ENCODE measurements around the gene CHN2.
"Not testable (repeated sequence)": the region's sequence is repeated elsewhere in the genome, so short reads cannot be mapped to it uniquely, and the experiment has no call there.

Gene CHN2

DNA sequence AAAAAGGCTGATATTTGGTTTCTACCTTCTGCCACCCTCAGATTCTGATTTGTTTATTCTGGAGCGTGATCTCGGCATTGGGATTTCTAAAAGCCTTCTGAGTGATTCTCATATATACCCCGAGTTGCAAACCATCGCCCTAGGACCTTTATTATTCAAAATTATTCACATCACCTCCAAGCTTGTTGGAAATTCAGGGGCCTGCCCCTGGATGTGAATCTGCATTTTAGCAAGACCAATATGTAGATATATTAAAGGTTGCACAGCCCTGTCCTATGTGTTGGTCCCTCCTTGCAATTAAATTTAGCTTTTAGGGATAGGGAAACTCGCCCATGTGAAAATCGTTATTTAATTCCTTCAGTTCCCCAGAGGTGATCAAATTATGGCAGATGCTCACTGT lies 9.0 kb upstream of the CHN2 start:
- FAIRE-seq, result no peak

DNA sequence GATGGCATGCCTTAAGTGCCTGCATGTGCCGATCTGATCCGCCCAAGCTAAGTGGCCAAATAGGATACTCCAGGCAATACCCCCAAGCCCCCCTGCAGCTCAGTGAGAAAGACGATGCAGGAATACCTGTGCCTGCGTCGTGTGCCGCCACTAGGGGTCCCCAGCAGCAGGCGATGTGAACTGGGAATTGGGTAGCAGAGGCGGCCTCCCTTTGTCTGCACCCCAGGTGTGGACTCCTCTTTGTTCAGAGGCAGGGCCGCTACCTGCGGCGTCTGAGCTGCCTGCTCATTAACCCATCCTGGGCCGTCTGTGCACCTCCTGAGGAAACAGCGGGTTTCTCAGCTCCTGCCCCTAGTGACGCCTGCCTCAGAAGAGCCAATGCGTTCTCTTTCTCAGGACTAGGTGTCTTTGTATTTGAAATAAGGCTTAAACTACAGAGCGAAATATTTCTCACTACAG lies 4.8 kb upstream of the CHN2 start:
- peak; percentile 31 for DNase-seq (ENCODE audit: insufficient read length, low spot score)
- FAIRE-seq, result no peak

More for the DNA sequence above, 9.0 kb upstream of the CHN2 start:
- DNase-seq (ENCODE audit: insufficient read length, low spot score), result no peak

DNA sequence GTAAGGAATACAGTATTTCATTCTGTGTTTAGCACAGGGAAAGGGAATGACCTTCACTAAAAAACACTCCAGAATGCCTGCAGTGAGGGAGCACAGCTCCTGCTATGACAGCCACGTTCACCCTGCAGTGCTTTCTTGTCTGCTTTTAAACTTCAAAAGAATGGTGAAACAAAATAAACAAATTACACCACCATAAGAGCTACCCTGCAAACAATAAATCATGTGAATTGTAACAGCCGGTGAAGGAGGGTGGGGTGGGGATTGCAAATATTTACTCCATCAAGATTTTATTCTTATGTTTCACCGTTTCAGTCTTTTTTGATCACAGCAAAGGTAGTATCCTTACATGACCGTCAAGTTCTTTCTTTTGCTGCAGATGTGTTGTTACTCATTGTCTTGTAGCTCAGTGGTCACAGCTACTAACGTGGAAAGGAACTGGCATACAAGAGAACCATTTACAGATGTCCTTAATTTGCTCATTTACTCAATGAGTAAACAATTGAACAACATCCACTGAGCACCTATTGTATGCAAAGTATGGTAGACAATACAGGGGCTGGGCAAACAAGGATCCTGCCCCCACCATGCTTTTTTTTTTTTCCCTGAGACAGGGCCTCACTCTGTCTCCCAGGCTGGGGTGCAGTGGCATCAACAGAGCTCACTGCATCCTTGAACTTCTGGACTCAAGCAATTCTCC lies 4.1 kb upstream of the CHN2 start:
- no peak for FAIRE-seq
- DNase-seq (ENCODE audit: insufficient read length, low spot score), result no peak

DNA sequence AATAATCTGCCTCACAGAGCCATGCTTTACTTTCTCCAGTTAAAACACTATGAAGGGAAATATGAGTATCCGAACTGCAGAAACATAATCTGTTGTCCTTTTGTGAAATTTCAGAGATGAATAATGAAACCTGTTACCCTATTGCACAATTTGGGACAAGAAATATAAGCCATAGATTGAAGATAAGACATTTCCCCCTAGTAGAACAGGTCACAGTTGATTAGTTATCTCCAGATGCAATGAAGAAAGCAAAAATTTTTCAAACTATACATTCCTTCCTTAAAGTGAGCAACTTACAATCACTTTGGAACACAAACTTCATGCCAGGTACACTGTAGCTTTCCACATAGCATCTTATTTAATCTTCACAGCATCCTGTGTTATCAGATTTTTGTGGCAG lies 2.3 kb upstream of the CHN2 start:
- no peak for DNase-seq (ENCODE audit: insufficient read length, low spot score)
- no peak for FAIRE-seq

DNA sequence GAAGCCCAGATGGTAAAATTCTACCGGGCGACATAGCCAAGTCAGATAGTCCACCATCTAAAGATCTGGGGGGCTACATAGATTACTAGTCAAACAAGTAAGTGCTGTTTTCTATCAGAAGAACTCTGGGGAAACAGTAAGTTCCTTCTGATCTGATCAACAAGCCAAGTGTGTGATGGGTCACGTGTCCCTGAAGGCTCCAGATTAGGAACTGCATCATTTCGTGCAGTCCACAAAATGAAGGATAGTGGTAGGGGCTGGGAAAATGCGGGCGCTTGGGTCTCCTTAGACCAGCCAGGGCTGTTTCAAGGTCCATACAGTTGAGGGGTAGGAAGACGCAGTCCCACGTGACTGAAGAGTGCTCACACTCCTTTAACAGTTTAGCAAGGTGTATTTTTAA lies 1.8 kb upstream of the CHN2 start:
- FAIRE-seq, result no peak

DNA sequence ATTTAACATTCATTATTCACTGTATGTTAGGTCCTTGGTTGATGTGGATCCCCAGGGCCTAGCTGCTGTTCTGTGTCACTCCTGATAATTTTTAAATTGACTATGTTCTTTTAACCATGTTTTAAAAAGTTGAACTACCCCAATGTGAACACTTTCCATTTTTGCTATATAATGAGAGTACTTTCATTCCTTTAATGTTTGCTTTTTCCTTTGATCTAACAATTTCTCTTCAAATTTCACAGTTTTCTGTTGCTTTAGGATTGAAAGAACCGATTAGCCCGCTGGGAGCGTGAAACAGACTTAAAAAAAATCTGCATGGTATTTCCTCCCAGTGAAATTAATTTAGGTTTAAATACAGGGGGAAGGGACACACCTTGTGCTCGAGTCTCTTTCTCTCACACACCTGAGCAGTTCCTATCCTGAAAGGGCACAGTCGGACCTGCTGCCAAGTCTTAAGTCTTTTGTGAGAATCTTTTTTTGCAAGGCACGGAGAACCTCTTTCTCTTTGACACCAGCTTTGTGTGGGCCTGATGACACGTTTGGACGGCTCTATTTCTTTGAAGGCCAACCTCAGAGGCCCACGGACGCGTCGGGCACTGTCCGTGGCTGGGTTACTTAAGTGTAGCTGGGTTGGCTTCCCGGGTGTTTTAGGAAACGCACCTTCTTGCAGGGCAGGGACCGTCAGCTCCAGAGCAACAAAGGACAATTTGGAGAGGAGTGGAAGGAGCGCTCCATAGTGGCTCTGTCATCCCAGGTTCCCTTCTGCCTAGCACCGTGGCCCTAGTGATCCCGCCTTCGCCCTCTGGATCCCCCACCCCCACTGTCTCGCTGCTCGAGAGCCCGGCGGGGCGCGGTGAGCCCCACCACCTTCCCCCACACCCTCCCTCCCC lies 1.0 kb upstream of the CHN2 start:
- FAIRE-seq (no peak), DNase-seq (ENCODE audit: insufficient read length, low spot score) (no peak)

More for the DNA sequence above, 1.8 kb upstream of the CHN2 start:
- DNase-seq (ENCODE audit: insufficient read length, low spot score), result no peak

DNA sequence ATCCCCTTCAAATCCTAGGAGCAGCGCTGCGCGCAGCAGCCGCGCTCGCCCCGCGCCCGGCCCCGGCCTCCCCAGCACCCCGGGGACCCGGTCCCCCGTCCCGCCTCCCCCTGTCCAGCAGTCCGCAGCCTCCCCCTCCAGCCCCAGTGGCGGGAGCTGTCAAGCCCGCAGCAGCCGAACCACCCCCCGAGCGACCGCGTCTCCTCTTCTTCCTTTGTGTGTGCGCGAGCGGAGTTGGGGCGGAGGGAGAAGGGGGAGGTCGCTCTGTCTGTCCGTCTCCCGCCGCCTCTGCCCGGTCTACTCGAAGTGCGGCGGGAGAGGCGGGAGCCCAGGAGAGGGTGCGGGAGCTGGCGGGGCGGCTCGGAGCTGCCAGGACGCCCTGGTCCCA lies 375 bp upstream of the CHN2 start:
- no peak for DNase-seq (ENCODE audit: insufficient read length, low spot score)
- FAIRE-seq, result no peak

DNA sequence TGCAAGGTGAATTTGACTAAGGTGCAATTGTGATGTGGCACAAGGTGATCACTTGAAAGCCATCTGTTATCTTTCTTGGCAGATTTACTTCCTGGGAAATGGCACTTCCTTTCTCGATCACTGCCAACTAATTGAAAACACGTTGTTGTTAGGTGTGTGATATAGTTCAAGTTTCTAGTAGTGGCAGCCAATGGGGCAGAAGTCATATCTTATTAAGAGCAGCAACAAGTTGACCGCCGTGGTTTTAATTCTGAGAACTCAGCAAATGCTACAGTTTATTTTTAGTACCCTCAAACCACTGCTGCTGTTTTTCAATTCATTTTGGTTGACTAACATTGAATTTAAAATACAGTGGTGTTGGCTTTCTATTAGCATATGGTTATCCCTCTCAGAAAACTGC lies 1.6 kb downstream of the CHN2 start:
- DNase-seq (ENCODE audit: insufficient read length, low spot score), result no peak

DNA sequence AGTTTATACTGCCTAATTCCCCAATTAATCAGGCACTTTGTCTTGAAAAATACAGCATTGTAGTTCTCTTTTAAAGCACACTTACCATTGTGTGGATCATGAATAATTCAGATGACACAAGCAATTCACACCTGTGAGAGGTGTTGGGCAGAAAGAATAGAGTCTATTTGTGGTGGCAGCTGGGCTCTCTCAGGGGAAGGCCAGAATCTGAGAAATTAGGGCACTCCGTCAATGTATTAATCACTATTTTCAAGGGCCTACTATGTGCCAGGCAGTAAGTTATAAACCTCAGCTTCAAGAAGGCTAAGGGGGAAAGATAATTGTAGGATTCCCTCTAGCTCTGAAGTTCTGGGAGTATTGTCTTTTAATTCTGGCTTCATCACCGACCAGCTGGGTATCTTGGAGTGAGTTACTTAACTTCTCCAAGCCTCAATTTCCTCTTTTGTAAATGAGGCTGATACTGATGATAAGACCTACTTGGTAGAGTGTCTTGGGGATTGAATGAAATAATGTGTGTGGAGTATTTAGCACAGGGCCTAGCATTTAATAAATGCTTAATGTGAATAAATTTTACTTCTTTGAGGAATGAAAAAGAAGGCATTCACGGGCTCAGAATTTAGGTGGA lies 2.5 kb downstream of the CHN2 start:
- DNase-seq (ENCODE audit: insufficient read length, low spot score) (no peak), FAIRE-seq (no peak)

More for the DNA sequence above, 1.6 kb downstream of the CHN2 start:
- no peak for FAIRE-seq

DNA sequence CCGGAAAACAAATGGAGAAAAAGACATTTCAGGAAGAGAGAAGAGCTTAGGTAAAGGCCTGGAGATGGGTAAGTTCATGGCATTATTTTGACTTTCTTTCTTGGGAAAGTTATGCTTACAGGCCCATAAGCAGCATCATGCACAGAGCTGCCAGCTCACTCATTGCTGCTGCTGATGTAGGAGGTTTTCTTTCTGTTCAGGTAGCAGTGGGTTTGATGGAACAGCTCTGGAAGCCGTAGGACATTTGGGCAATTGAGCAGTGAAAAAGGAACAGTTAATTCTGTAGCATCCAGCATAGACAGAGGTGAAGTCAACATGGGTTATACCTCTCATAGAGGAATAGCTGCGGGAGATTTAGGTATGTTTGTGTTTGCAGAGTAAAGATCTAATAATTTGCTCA lies 3.3 kb downstream of the CHN2 start:
- FAIRE-seq, result no peak
- no peak for DNase-seq (ENCODE audit: insufficient read length, low spot score)

DNA sequence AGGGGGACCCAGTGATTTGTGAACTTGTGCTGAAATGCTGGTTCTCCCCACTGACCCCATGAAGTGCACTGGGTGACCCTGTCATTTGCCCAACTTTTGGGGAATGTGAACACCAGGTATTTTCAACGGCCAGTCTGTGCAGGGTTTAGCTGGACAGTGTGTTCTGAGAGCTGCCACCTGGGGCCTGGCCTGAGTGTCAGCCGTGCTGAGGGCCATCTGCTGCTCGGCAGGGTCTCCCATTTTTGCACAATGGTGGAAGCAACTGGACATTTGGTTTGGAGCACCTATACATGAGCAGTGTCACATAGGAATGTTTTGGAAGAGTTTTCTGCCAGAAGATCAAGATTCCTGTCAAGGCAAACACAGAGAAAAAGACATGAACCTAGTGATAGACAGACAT lies 5.2 kb downstream of the CHN2 start:
- FAIRE-seq (no peak), DNase-seq (ENCODE audit: insufficient read length, low spot score) (no peak)

DNA sequence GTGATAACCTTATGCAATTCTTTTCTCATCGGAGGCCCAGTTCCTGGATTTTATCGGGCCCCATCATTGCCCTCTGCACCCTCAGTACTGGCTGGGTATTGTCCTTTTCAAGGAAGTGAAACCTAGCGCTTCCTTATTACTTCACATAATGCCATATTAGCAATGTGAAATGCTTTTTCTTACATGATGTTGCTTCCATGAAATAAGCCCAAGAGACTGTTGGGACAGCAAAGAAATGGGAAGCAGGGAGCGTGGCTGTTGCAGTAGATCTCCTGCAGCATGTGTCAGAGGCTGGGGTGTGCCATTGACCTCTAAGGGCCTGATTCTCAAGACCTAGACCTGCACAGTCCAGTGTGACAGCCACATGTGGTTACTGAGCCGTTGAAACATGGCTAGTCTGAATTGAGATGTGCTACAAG lies 8.1 kb downstream of the CHN2 start:
- no peak for DNase-seq (ENCODE audit: insufficient read length, low spot score)
- FAIRE-seq, result no peak

DNA sequence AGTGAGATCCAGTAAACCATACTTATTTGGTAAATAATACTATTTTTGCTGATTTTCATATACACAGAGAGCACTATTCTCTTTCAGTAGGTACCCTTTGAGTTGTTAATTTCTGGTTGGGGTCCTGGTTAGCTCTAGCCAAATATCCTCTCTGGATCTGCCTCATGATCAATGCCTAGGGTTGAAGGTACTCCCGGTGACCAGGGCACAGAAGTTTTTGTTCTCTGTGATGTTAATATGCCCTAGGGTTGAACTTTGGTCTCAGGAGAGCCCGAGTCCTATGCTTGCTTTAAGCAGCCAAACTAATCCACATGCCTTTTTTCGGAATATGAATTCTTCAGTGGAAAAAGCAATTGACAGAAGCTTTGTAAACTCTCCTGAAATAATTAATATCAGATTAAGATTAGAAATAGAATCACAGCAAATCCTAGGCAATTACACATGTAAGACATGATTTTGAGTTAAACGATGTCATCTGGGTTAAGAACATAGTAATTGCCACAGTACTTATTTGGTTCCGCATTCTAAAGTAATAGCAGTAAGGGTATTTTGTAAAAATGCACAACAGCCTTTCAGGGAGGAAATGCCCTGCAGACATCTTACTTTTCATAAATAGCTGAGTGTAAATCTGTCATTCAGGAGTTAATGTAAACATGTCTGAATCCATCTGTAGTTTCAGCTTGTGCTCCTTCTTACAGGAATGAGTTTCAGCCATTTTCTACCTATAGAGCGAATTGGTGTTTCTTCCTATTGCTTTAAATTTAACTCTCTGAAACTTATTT lies 10.1 kb downstream of the CHN2 start:
- no peak for FAIRE-seq
- DNase-seq (ENCODE audit: insufficient read length, low spot score), result no peak

DNA sequence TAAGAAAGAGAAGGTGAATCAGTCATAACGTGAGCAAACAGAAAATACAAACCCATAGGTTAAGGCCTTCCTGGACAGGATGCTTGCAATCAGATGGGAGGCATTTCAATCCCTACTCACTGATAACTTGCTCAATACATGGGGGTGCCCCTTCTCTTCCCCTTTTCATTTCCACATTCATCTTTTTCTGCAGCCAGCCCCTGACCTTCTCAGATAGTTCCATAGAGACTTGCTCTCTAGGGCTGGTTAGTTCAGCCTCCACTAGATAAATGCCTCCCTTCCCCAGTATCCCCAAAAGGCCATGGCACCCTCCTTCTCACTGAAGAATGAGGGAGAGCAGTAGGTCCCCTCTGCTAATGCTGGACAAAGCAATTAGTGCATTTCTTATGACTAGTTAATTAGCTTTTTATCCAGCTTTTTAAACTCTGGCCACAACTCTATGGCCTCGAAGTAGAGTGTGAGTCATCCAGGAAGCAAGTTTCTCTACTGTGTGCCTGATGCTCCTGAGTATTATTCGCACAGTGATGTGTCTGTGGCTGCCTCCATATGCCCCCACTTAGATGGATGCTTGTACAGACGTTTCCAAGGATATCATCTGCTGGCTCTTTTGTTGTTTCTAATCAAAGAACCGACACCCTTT lies 12.7 kb downstream of the CHN2 start:
- FAIRE-seq (no peak), DNase-seq (ENCODE audit: insufficient read length, low spot score) (no peak)

DNA sequence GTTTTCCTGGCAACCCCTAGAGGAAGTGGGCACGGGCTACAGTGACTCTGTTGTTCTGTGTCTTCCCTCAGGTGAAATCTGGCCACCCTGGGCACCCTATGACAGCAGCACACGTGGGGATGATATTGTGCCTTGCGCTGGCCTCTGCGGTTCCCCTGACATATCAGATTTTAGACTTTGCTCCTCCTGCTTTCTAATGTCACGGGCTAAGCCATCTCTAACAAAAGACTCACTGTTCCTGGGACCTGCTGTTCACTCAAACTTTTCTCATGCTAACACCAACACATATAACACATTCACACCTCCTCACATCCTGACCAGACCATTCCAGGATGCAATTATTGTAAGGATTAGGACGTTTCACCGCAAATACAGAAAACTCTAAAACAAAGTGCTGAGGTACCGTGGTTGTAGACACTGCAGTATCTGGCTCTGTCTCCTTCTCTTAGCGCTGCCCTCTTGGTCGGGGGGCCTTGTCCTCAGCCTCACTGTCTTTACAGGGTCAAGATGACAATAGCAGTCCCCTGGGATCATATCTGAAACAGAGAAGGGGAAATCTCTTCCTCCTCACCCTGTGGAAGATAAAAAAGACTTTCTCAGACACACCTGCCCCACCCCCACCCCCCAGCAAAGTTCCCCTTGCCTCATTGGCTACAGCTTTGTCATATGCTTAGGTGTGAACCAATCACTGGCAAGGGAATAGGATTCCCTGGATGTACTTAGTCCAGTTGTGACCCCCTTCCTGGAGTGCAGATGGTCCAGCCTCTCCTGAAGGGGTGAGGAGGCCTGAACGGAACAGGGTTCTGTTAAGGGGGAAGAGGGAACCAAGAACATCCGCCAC lies 14.1 kb downstream of the CHN2 start:
- FAIRE-seq (no peak), DNase-seq (ENCODE audit: insufficient read length, low spot score) (no peak)

DNA sequence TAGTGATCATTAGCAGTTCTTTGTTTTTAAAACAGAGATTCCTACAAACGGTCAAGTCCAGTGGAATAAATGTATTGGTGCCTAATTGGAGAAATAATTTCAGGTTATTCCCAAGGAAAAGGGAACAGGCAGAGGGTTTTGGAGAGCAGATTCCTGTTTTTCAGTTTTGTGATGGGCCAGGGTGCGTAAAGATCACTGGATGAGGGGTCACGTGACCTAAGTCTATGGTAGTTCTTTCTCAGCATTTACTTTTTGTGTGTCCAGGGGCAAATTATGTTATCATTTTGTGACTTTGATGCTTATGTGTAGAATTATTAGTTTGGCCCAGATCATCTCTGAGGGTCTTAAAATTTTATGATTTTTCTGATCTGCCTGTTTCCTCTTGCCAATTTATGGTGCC lies 15.2 kb downstream of the CHN2 start:
- FAIRE-seq, result no peak
- DNase-seq (ENCODE audit: insufficient read length, low spot score), result no peak

DNA sequence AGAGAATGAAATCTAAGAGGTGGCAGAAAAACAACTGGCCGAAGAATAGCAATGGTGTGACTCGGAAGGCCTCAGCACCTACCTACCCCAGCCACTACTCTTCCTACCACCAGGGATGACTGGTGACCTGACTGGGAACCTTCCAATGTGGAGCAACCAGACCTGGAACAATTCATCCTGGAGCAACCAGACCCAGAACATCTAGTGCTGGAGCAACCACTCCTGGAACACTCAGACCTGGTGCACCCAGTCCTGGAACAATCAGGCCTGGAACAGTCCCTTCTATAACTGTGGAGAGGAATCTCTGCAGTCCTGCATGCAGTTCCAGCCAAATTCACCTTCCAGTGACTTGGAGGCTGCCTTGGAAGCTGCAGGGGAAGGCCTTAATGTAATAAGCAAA lies 18.2 kb downstream of the CHN2 start:
- DNase-seq (ENCODE audit: insufficient read length, low spot score); FAIRE-seq: not testable (repeated sequence)

DNA sequence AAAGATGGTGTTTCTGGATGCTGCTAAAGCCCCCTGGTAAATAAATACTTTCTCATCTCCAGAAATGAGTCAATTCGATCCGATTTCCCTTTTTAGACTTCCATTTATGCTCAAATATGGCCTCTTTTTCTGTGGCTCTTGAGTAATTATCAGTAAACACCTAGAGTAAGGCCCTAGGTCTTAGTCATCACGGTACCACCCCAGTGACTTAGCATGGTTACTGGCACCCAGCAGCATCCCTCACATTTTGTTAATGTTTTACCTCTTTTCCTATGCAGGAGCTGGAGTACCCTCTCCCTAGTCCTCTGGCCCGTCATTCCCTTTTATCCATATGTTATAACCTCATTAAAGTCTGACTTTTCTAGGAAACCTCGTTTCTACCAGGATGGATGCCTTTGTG lies 19.5 kb downstream of the CHN2 start:
- DNase-seq (ENCODE audit: insufficient read length, low spot score), result no peak
- FAIRE-seq, result no peak

DNA sequence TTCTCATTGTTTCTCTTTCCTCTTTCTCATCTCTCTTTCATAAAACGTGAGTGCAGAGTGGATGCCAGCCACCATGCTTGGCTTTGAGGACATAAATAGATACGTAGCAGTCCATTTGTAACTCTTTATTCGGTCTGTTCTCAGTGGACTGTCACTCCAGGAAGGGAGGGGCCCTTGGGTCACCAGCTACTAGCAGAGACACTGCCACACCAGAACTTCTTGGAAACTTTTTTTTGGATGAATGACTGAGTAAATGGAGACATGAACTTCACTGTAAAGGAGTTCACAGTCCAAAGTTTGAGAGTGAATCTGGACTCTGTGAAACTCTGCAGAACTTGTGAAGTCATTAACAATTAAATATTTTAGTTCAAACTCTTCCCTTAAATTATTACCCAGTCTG lies 20.2 kb downstream of the CHN2 start:
- DNase-seq (ENCODE audit: insufficient read length, low spot score) (no peak), FAIRE-seq (no peak)
